GM19240 (cell line): Measurements from ENCODE around the gene COLEC11.
"Not testable (repeated sequence)": the region's sequence is repeated elsewhere in the genome, so short reads cannot be mapped to it uniquely, and the experiment has no call there.

Experiments used
- DNase-seq: peaks from one replicate; pipeline ENCODE4 v3.0.0; 2011; ENCODE audit warnings: low spot score; ENCODE audit not compliant: insufficient read length

COLEC11 gene

DNA sequence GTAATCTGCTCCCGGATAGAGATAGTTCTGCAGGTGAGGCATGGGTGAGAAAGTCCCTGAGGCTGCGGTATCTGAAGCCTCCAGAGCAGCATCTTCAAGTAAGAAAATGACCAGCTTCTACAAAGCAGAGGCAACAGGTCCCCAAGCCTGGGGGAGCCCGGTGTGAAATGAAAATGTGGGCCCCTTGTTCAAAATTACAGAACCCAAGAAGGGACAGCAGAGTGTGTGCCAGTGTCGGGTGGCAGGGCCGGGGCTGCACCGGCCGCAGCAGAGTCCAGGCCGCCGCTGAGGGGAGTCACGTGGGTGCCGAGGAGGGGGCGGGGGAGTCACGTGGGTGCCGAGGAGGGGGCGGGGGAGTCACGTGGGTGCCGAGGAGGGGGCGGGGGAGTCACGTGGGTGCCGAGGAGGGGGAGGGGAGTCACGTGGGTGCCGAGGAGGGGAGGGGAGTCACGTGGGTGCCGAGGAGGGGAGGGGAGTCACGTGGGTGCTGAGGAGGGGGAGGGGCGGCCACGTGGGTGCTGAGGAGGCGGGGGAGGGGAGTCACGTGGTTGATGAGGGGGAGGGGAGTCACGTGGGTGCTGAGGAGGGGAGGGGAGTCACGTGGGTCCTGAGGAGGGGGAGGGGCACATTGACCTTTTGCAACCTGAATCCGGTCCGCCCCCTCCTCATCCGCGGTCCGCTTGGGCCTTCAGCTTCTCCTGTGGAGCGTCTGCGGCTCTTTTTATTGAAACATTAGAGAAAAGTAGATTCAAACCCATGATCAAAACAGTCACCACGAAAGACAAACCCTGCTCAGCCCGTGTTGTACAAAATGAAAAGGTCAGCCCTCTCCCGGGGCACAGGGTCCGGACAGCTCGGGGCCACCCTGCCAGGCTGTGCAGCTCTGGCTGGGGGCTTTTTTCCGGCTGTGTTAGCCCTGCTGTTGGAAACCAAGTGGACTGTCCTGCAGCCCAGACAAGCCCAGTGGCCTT, 10.4 kb downstream of the COLEC11 start:
- DNase-seq, result no peak

DNA sequence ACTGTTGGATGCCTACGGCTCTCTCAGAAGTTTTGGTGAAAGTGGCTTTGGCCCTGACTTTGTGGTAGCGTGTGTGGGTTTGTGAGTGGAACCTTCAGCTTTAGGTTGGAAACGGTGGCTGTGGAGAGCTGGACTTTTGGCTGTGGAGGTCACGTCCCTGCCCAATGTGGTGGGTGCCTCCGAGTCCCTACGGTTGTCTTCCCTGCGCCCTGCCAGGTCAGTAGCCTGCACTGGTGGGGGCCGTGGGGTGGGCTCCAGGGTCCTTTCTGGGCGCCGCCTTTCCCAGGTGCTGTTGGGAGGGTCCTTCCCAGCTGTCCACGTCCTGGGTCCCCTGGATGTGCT, 11.1 kb downstream of the COLEC11 start:
- no peak for DNase-seq

GRCh38 chr2:3606370-3607201, 11.7 kb downstream of the COLEC11 start:
- no peak for DNase-seq

GRCh38 chr2:3608373-3609278, 13.7 kb downstream of the COLEC11 start:
- DNase-seq, result no peak

DNA sequence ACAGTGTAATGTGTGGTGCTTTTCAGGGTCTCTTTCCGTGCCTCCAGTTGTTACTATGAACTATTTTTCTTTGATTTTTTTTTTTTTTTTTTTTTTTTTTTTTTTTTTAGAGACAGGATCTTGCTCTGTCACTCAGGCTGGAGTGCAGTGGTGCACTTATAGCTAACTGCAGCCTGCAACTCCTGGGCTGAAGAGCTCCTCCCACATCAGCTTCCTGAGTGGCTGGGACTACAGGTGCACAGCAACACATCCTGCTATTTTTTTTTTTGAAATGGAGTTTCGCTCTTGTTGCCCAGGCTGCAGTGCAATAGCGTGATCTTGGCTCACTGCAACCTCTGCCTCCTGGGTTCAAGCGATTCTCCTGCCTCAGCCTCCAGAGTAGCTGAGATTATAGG, 14.4 kb downstream of the COLEC11 start:
- DNase-seq, result not testable (repeated sequence)

DNA sequence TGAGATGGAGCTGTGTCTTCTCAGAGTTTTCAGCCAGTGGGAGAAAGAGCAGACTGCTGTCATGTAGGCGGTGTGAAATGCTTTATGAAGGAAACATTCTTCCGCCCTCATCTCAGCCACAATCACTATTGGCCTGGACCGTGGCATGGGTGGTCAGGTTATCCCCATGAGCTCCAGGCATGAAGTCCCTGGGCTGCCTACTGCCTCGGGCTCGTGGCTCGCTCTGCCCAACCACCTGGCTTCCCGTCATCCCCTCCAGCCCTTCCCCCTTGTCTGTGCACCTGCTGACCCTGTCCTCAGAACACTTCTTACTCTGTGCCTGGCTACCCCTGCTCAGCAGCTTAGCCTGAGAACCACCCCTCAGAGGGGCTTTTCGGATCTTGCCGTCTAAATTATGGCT, 15.5 kb downstream of the COLEC11 start:
- DNase-seq, result no peak

- DNase-seq, result no peak
These were observed 16.1 kb downstream of the COLEC11 start for GRCh38 chr2:3610881-3611505.

DNA sequence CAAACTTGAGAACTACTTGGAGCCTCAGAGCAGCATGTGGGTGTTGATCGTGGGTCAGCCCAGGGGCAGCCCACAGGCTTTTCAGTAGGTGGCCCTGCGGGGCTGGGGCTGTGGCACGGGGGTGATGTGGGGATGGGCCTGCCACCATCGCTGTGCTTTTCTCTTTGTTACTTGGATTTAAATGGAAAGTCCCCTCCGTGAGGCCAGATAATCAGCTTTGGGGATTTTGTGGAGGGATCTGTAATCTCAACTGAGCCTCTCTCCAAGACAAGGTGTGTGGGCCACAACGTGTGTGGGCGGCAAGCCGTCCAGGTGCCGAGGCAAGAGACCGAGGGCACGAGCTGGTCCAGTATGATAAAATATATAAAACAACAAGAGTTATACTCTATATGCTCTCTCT, 16.7 kb downstream of the COLEC11 start:
- no peak for DNase-seq

- DNase-seq, result no peak
These were observed 18.0 kb downstream of the COLEC11 start for GRCh38 chr2:3612639-3613523.

- no peak for DNase-seq
These were observed 18.6 kb downstream of the COLEC11 start for GRCh38 chr2:3613524-3613905.

DNA sequence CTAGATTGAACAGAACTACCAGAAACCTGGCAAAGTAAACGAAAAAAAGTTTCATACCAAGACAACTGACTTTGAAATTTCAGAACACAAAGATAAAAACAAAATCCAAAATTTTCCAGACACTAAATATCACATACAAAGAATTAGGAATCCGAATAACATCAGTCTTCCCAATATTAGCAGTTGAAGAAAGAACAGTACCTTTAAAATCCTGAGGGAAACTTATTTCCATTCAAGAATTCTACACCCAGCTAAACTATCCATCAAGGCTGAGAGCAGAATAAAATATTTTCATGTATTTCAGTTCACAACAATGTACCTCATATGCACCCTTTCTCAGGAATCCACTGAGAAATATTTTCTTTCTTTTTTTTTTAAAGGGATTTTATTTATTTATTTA, 19.8 kb downstream of the COLEC11 start:
- DNase-seq, result not testable (repeated sequence)

DNA sequence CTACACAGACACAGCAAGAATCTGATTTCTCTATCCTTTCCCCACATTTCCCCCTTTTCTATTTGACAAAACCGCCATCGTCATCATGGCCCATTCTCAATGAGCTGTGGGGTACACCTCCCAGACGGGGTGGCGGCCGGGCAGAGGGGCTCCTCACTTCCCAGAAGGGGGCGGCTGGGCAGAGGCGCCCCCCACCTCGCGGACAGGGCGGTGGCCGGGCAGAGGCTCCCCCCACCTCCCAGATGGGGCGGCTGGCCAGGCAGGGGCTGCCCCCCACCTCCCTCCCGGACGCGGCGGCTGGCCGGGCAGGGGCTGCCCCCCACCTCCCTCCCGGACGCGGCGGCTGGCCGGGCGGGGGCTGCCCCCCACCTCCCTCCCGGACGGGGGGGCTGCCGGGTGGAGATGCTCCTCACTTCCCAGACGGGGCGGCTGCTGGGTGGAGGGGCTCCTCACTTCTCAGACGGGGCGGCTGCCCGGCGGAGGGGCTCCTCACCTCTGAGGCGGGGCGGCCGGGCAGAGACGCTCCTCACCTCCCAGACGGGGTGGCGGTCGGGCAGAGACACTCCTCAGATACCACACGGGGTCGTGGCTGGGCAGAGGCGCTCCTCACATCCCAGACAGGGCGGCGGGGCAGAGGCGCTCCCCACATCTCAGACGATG, 20.8 kb downstream of the COLEC11 start:
- not testable (repeated sequence) for DNase-seq

DNA sequence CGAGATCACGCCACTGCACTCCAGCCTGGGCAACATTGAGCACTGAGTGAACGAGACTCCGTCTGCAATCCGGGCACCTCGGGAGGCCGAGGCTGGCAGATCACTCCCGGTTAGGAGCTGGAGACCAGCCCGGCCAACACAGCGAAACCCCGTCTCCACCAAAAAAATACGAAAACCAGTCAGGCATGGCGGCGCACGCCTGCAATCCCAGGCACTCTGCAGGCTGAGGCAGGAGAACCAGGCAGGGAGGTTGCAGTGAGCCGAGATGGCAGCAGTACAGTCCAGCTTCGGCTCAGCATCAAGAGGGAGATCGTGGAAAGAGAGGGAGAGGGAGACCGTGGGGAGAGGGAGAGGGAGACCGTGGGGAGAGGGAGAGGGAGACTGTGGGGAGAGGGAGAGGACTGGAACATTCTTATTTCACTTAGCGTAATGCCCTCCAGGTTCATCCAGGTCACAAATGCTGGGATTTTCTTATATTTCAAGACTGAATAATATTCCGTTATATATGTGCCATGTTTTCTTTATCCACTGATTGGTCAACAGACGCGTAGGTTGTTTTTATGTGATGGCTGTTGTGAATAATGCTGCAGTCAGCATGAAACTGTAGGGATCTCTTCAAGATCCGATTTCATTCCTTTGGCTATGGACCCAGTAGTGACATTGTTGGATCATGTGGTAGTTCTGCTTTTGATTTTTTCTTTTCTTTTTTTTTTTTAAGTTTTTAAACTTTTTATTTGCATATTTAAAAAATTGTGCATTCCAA, 21.7 kb downstream of the COLEC11 start:
- not testable (repeated sequence) for DNase-seq

DNA sequence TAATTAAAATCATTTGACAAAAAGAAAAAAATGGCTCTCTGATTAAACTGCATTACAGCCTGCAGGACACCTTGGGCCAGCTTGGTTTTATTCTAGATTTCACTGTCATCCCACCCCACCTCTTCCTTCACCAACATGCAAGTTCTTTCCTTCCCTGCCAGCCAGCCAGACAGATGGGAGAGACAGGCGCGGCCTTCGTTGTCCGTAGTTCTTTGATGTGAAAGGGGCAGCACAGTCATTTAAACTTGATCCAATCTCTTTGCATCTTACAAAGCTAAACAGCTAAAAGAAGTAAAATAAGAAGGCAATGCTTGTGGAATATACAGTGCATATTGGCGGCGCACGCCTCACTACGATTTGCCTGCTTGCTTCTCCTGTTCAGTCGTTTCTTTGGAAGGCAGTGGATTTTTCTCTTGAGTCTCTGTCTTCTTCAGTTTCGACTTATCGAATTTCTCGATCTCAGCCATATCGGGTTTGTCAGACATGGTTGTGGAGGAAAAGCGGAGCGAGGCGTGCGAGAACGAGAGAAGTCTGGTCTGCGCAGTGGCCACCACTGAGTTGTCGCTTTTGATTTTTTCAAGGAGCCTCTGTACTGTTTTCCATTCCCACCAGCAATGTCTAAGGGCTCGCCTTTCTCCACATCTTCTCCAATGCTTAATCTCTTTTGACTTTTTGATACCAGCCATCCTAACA, 22.4 kb downstream of the COLEC11 start:
- DNase-seq, result no peak

DNA sequence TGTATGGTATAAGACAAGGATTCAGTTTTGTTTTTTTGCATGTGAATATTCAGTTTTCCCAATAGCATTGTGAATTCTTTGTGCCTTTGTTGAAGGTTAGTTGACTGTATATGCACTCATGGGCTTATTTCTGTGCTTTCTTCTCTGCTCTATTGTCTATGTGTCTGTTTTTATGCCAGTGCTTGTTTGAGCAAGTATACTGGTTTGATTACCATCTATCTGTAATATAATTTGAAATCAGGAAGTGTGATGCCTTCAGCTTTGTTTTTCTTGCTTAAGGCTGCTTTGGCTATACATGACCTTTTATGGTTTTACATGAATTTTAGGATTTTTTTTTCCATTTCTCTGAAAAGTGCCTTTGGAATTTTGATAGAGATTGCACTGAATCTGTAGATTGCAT, 23.5 kb downstream of the COLEC11 start:
- no peak for DNase-seq

DNA sequence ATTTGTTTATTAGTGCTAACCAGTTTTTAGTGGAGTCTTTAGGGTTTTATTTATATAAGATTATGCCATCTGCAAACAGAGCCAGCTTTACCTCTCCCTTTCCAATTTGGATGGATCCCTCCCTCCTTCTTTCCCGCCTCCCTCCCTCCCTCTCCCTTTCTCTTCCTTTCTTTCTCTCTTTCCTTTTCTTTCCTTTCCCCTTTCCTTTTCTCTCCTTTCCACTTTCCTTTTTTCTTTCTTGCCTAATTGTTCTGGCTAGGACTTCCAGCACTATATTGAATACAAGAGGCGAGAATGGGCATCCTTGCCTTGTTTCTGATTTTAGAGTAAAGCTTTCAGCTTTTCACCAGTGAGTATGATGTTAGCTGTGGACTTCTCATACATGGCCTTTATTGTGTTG, 24.1 kb downstream of the COLEC11 start:
- DNase-seq, result no peak

- not testable (repeated sequence) for DNase-seq
These were observed 24.7 kb downstream of the COLEC11 start for GRCh38 chr2:3619661-3620060.

DNA sequence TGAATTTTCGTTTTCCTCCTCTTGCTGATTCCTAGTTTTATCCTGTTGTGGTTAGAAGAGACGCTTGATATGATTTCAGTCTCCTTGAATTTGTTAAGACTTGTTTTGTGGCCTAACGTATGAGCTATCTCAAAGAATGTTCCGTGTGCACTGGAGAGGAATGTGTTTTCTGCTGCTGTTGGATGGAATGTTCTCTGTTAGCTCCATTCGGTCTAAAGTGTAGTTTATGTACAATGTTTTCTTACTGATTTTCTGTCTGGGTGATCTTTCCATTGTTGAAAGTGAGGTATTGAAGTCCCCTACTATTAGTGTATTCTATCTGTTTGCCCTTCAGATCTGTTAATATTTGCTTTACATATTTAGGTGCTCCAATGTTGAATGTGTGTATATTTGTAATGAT, 25.9 kb downstream of the COLEC11 start:
- DNase-seq, result no peak
